ENCODE data around the gene BCL10.

Gene BCL10

DNA sequence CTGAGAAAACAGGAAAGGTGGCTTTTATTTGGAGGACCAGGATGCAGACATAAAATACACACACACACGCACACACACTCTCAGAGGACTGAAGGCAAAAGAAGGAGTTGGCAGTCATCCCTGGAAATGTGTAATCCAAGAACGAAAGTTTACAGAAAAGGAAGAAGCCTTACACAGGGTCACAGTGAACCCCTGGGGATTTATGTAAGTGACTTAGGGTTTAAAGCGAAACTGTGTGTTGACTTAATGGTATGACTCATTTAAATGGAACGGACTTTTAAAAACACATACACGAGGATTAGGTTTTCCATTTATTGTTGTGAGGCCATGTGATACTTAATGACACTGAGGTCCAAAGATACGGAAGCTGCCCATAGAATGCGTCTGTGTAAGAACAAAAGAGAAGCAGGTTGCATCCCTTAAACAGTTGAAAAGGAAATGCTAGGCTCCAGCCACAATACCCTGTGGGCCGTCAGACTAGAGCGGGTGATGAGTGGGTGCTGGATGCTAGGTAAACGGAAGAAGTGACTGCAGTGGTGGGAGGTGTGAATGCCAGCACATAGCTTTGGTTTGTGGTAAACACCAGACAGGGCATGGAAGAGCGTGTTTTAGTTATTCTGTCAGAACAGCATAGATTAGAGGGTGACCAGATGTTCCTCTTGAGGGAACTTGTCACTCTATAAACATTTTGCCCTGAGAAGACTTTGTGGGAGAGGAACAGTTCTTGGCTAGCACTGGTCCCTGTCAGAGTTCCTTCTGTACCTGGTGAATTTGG, 21.6 kb upstream of the BCL10 start:
- peak; percentile 81 for DNase-seq

DNA sequence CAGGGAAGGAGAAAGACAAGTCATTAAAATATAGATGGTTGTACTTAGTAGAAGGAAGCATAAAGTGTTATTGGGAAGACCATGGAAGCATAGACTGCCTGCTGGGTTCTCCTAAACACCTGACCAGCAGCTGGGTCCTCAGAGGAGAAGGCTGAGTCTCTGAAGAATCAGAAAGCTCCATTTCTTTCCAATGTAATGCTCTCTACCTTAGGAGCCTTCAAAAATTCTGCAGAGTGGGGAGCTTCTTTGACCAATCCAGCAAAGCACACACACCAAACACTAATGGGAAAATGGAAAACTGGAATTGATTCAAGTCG, 21.1 kb upstream of the BCL10 start:
- no peak for DNase-seq

DNA sequence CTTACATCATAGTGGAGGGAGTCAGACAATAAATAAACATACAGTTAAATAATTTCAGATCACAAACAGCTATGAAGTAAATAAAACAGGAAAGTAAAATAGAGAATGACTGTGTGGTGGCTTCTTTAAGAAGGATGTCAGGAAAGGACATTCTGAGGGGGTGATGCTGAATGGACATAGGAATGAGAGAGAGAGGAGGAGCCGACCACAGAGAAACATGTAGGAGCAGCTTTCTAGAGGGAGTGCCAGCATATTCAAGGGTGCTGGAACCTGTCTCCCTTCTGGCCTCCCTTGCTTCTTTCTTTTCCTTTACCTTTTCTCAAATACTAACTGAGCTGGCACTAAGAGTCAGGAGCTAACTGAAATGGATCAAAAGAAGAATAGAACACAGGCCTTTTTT, 20.5 kb upstream of the BCL10 start:
- no peak for DNase-seq

DNA sequence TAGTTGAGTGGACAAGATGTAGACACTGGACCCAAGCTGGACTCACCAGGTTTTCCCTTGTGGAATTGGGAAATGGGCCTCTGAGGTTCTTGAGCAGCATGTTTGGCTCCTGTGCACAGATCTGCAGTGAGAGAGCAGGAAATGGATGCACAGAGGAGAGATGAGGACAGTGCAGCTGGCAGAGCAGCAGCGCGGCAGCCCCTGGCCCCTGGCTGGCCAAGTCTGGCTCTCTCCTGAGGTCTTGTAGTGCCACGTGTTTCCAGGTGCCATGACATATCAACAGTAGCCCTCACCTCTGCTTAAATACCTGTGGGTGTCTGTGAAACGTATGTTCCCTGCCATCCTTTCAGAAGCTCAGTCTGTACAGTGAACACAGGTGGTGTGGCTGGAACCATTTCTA, 19.2 kb upstream of the BCL10 start:
- no peak for DNase-seq

DNA sequence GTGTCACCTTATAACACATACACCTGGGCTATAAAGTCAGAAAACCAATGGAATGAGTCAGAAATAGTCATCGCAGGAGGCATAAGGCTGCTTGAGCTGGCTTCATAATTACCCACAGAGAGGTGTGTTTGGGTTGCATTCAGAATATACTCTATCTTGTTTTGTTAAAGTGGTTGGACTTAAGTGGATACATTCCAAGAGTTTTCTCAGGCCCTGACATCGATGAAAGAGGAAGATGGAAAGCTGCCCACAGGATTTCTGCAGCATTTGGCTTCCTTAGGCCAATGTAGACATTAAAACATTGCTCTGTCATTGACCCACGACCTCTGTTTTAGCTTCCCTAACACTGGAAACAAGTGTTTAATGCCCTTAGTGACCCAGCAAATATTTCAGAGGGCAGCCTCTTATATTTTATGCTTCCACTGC, 18.6 kb upstream of the BCL10 start:
- no peak for DNase-seq

DNA sequence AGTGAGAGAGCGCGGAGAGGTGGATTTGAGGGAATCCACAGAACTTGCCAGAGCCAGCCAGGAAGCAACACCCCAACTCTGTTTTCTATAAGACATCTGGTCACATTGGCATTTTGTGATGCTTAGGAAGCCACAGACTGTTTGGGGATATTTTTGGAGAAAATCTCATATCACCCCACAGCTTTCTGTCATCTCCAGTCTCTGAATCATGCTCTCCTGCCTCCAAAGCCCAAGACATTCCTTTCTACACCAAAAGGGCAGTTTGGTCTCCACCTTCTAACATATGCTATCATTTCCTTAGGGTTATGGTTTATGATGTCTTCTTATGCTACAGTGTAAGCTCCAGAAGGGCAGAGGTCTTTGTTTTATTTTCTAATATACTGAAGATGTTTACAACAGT, 14.4 kb upstream of the BCL10 start:
- no peak for DNase-seq

DNA sequence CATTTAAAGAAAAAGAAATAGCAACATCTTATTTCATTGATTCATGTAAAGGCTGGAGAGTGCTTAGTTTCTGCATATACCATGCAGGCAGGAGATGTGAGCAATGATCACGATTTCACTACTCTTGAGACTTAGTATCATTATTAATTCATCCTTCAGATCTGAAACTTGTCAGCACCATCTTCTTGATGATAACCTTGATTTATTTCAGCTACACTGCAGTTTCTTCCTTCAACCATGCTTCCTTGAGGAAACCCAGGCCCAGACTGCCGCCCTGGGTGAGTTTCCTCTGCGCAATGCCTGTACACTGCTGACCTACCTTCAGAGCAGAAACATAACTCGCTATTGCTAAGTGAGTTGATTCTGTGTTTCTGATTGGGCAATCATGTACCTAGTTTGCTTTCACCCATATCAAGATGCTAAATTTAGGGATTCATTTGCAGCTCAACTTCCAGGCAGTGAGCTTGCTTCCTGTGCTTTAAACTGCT, 13.5 kb upstream of the BCL10 start:
- no peak for DNase-seq

DNA sequence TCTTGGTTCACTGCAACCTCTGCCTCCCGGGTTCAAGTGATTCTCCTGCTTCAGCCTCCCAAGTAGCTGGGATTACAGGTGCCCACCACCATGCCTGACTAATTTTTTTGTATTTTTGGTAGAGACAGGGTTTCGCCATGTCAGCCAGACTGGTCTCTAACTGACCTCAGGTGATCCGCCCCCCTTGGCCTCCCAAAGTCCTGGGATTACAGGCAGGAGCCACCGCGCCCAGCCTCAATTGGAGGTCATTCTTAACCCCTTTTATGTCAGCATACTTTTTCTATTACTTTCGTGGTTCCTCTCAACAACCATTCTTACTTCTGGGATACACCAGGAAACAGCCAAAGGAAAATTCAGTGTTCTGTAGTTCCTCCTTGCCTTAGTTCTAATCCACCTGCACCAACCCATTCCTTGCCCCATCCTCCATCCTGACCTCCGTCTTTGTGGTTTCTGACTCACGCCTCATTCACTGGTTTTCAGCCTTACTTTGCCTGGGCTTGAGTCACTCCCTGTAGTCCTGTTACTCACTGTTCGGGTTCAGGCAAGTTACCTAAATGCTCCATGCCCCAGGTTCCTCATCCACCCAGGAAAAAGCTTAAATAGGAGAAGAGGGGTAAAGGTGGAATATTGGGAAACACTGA, 12.9 kb upstream of the BCL10 start:
- no peak for DNase-seq

DNA sequence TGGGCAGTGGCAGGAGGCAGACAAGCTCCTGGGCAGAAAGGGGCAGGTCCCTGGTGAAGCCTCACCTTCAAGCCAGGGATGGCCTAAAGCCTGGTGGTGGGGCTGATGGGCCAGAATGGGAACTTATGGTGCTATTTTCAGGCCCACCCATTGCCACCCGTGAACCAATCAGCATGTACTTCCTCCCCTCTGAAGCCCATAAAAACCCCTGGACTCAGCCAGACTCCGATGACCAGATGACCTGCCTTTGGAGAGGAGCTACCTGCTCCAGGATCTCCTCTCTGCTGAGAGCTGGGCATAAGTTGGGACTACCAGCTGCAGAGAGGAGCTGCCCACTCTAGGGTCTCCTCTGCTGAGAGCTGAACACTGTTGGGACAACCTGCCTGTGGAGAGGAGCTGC, 7.8 kb upstream of the BCL10 start:
- DNase-seq = no peak

DNA sequence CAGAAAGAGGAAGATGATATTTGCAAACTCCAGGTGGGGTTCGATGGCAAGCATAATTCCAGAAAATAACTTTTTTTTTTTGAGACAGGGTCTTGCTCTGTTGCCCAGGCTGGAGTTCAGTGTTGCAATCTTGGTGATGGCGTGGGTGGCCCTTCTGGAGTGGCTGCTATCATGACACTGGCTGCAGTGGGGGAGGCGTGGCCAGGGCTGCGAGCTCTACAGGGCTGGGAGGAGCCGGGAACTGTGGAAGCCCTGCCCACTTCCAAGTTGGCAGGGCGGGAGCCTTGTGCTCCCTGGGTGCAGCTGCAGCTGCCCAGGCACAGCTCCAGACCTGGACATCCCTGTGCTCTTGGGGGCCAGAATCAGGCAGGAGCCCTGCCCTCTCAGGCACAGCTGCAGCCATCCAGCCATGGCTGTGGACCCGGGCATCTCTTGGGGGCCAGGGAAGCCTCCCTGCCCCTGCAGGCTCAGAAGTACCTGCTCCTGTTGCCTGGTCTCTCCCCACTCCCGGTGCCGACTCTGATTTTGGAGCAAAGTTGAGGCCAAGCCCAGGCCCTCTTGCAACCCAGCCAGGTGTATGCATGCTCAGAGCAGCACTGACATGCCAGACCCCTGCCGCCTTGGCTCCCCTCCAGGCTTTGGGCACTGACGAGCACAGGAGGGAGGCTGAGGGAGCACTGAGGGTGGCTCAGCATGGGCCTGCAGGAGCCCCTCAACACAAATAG, 7.2 kb upstream of the BCL10 start:
- no peak for DNase-seq

DNA sequence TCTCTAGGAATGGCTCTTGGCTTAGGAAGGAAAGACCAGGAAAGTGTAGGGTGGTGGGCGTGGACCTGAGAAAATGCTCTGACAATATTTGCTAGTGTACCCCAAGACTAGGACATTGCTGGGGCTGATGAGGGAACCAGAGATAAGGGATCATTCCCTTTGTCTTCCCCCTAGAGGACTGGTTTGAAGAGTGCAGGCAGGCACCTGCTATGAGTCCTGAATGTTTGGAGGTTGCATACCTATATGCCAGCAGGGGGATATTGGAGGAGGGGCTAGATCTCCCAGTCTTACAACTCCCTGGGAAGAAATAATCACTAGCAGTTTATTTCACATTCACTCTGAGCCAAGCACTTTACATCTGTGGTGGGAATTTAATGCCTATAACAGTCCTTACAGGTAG, 6.0 kb upstream of the BCL10 start:
- DNase-seq = no peak

DNA sequence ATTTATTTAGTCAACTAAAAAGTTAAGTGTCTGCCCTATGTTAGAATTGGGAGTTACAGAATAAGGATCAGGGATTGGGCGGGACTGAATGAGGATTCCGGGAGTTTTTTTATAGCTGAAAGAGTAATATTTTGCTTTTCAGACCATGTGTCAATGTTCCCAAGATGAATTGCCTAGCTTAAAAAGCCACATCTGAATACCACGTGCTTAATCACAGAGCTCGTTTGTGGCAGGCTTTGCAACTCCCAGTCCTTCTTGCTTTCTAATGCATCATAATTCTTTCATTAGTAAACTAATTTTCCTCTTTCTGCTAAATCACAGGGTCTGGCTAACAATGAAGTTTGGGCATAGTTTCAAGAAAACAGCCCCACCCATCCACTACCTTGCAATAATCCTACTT, 4.2 kb upstream of the BCL10 start:
- no peak for DNase-seq

DNA sequence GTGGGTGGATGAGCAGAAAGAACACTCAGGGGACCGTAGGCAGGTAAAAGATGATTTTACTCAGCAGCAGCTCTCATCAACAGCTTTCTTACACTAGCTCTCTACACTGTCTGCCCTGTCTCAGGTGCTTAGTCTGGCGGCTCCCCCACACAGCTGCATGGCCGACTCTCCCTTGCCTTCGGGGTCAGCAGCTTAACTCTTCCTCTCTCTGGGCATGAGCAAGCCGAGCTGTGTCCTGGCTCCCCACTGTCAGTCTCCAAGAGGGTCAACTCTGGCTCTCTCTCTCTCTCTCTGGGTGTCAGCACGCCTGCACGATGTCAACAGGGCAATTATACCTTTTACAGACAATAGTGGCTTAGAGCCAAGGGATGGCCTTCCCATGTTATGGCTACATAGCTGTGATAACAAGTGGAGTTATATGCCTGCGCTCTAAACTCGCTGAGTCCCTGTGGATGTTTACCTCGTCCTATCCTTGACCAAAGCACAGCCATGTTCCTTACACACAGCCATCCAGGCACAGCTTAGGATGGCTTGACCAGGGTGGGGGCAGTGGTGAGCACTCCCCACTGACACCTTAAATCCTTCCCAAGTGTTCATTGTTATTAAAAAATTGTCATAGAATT, 3.1 kb upstream of the BCL10 start:
- DNase-seq = no peak

DNA sequence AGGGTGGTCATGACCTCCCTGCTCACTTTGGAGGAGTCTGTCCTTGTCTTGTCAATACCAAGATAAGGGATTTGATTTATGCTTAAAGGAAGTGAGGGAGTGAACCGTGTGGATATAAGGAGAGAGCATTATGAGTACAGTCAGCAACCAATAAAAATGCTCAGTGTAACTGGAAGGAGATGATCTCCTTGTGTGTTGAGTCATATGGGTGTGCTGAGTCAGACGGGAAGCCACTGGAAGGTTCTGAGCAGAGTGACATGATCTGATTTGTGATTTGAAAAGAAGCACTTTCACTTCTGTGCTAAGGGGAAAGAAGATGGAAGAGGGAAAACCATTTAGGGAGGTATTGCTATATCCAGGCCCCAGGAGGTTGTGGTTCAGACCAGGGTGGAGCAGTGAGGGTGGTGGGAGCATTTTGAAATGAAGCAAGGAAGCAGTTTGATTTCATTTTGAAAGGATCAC, 2.5 kb upstream of the BCL10 start:
- peak; percentile 37 for DNase-seq

DNA sequence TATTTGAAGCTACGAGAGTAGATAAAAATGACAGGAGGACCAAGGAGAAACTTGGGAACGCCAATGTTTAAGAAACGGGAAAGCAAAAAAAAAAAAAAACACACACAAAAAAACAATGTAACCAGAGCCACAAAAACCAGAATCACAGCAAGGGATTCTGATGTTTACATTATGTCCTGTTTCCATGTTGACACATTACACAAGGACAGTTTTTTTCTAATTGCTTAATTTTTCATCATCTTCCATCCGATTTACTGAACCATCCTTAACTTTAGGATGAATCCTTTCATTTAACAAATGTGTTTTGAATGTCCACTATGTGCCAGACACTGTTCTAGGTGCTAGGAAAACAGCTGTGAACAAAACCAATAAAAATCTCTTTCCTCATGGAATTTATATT, 1.4 kb upstream of the BCL10 start:
- no peak for DNase-seq

DNA sequence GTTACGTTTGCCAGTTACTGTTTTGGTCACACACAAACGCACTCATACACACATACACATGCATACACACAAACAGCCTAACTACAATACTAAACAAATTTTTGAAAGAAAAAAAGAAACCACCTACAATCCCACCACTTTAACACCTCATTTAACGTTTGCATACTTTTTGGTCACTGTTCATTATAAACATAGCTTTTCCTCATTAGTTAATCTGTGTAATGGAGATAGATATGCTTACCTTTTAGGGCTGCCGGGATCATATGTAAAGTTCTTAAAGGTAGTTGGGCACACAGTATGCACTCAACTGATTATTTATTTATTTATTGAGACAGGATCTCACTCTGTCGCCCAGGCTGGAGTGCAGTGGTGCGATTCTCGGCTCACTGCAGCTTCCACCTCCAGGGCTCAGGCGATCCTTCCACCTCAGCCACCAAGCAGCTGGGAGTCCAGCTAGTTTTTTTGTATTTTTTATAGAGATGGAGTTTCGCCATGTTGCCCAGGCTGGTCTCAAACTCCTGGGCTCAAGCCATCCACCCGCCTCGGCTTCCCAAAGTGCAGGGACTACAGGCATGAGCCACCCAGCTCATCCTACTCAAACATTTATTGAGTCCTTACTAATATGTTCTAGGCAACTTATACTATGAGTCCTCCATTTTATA, 677 bp upstream of the BCL10 start:
- DNase-seq = no peak

DNA sequence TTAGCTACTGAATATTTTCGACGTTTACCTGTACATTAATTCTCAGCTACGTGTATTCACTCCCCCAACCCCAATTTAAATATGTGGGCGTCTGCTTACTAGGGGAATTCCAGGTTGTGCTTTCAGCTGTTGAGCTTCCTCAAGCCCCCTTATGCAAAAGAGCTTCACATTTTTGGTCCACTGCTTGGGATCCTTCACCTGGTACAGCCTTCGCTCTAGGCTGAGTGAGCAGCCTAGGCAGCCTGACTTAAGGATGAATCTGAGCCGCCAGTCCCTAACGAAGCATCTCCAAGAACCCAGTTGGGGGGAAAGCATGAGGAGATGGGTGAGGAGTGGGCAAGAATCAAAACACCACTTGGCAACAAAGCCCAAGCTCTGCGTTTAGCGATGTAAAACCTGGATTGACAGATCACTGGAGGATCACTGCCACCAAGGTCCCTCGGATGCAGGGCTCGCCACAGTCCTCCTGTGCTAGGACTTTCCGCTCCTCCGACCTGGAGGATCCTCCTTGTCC, 674 bp downstream of the BCL10 start:
- peak; percentile 6 for DNase-seq

DNA sequence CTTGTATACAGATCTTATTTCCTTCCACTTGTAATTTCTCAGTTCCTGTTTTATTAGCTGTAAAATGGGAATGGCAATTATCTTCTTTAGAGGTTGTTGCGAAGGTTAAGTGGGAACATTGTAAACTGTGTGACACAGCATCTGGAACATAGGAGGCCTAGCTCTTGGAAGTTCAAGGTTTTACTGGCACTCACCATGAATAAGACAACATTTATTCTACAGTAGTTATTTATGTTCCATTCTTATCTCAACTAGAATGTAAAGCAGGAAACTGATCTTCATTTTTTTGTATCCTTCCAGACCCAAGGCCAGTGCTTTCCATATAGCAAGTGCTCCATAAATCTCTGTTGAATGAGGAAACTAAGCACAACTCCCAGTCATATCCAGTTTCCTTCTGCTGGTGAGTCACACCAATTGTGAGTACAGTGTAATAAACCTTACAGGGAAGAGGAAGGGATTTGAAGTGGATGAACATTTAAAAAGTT, 1.4 kb downstream of the BCL10 start:
- no peak for DNase-seq

DNA sequence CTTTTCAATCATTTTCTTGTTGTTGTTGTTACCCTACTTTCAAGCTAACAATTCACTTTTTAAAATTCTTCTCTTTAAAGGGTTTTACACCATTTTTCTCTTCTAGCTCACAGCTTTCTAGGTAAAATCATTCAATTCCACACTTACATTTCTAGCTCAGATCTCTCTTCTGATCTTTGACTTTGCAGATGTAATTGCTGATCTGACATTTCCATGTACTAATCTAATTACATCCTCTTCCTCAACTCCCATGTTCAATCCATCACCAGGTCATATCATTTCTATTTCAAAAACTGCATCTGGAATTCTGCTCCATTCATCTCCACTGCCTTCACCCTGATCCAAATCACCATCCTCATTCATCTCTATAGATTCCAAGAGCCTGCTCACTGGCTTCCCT, 3.0 kb downstream of the BCL10 start:
- DNase-seq = no peak

DNA sequence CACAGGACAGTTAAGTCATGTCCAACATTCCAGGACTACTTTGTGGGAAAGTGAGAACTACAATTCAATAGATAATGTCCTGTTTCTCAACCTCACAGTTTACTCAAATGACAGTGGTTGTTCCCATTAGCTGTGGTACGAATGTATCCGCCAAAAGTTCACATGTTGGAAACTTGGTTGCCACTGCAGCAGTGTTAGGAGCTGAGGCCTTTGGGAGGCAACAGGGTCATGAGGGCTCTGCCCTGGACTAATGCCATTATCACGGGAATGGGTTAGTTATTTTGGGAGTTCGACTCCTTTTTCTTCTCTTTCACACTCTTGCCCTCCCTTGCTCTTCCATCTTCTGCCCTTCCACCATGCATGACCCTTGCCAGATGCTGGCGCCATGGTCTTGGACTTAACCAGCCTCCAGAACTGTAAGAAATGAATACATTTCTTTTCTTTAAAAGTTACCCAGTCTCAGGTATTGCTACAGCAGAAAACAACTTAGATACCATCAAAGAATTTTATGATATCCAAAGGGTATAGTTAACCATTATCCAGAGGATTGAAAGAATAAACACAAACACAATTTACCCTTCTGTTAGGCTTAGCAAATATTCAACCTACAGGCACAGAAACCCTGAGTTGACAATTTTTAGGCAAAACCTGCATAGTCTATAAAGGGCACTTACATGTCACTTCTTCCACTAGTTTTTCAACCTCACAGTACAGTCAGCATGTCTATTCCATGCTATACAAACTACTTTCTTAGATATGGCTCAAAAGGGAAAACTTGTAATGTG, 7.4 kb downstream of the BCL10 start:
- DNase-seq = no peak

DNA sequence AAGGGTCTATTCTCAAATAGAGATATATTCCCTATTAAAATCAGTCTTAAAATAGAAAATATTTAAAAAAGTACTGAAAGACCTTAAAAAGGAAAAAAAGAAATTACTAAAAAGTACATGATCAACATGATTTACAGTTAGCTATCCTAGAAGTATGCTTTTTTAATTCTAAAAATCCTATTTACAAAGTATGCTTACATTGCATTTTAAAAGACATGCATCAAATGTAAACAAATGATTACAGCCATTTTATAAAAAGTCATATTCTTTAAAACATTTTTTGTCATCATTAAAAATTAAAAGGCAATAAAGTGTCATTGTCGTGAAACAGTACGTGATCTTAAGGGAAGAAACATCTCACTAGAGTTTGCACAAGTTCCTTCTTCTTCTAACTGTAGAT, 9.1 kb downstream of the BCL10 start:
- DNase-seq = no peak

DNA sequence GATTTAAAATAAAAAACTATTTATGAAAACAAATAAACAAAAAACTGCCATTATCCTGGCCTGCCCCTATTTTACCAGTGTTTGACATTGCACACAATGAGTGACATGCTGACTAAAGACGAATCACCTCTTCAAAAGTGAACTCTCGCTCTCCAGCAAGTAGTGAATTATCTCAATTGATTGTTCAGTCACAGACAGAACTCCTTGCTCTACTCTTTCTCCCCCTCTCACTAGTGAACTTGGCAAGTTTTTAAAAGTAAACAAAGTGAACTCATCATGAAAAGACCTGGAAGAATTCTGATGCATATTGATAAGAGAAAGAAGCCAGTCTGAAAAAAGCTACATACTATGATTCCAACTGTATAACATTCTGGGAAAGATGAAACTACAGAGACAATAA, 12.3 kb downstream of the BCL10 start:
- no peak for DNase-seq
